Measurements from ENCODE around the gene HELZ. TPM values are rescaled to one million over a fixed set of nuclear protein-coding genes. Genes with fewer than 3 reads are reported as not detected.

HELZ gene
- total RNA-seq, 1 donor from 2014 or later: 86.6 TPM

DNA sequence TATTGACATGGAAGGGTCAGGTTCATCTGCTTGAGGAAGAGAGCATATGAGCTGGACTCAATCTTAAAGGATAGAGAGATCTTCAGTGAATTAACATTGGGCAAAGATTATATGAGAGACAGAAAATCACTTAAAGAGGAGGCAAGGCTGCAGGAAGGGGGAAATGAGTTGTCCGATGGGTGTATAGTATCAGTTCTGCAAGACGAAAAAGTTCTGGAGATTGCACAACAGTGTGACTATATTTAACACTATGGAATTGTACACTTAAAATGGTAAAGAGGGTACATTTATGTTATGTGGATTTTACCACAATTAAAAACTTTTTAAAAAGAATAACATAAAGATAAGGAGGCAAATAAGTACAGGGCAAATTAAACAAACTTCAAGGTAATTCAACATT is 80.7 kb downstream of the HELZ start:
- H3K27me3 Mint-ChIP-seq (ENCODE audit: low read depth): no peaks in the 10 kb centered on the region
- DNase-seq (ENCODE audit: low spot score in 2 of 2, unreplicated experiment in 2 of 2): no peak
- TF ChIP-seq, protein P1, sequence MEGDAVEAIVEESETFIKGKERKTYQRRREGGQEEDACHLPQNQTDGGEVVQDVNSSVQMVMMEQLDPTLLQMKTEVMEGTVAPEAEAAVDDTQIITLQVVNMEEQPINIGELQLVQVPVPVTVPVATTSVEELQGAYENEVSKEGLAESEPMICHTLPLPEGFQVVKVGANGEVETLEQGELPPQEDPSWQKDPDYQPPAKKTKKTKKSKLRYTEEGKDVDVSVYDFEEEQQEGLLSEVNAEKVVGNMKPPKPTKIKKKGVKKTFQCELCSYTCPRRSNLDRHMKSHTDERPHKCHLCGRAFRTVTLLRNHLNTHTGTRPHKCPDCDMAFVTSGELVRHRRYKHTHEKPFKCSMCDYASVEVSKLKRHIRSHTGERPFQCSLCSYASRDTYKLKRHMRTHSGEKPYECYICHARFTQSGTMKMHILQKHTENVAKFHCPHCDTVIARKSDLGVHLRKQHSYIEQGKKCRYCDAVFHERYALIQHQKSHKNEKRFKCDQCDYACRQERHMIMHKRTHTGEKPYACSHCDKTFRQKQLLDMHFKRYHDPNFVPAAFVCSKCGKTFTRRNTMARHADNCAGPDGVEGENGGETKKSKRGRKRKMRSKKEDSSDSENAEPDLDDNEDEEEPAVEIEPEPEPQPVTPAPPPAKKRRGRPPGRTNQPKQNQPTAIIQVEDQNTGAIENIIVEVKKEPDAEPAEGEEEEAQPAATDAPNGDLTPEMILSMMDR (IDR thresholded peaks at IDR 0.05; ENCODE audit: unreplicated experiment): no peak
- H3K27ac Mint-ChIP-seq: no peak overlapping the region
- H3K4me3 Mint-ChIP-seq: no peak overlapping the region
- no peaks in the 10 kb centered on the region for H3K9me3 Mint-ChIP-seq
- peaks cover 23% of the 10 kb centered on the region for H3K36me3 Mint-ChIP-seq
- no peaks in the 10 kb centered on the region for H3K4me1 Mint-ChIP-seq

DNA sequence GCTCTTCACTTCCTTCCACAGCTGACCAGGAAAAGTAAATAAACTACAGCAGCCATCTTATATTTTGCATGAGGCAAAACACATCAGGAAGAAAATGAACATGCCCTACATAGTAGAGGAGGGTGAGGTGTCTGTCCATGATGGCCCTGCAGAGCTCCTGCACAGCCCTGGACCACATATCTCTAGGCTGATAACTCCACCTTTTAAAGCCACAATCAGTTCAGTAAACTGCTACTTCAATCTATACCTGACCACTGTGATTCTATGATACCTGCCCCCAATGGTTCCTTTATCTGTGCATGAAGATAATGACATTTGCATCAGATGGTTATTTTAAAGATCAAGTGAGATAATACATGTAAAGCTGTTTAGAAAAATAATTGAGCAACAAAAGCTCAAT is 82.2 kb downstream of the HELZ start:
- H3K4me3 Mint-ChIP-seq: no peak overlapping the region
- H3K36me3 Mint-ChIP-seq: peaks cover 24% of the 10 kb centered on the region
- H3K4me1 Mint-ChIP-seq: peaks cover 6% of the 10 kb centered on the region
- no peaks in the 10 kb centered on the region for H3K9me3 Mint-ChIP-seq
- TF ChIP-seq, protein P1 (IDR thresholded peaks at IDR 0.05; ENCODE audit: unreplicated experiment): no peak
- DNase-seq (ENCODE audit: low spot score in 2 of 2, unreplicated experiment in 2 of 2): no peak
- H3K27ac Mint-ChIP-seq: no peak overlapping the region
- no peaks in the 10 kb centered on the region for H3K27me3 Mint-ChIP-seq (ENCODE audit: low read depth)

DNA sequence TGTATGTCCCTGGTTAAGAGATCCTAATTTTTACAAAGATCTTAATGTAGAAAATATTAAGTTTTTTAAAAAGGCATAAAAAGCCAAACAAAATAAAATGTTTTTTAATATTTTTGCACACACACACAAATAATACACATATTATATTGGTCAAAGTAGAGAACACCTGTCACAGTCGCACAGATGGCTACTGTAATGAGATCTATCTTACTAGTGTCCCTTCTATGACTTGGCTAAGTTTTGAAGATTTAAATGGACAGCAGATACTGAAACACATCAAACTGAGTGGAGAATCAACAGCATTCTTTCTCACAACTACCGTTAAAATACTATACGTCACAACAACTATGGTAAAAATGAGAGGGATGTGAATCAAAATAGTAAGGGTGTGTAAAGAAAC is 83.4 kb downstream of the HELZ start:
- H3K4me3 Mint-ChIP-seq: no peak overlapping the region

DNA sequence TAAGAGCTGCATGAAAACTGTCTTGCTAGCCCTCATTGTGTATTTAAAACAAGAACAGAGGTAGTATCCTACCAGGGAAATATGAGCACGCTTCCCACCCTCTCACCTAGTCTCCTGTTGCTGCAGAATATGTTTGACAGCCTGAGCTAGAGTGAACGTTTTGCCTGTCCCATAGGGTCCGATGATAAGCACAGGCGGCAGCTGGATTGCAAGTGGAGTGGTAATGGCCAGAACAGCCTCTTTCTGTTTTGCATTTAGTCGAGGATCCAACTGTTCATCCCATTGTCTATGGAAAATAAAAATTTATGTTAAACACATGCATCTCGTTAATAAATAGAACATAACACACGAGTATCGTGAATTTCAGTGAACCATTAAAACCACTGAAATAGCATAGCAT is 84.2 kb downstream of the HELZ start:
- TF ChIP-seq, protein P1 (IDR thresholded peaks at IDR 0.05; ENCODE audit: unreplicated experiment): no peak
- H3K27me3 Mint-ChIP-seq (ENCODE audit: low read depth): no peaks in the 10 kb centered on the region

More for the DNA sequence above, 83.4 kb downstream of the HELZ start:
- Mint-ChIP-seq H3K4me1 (peaks cover 8% of the 10 kb centered on the region), H3K9me3 (peaks cover 6% of the 10 kb centered on the region), H3K36me3 (peaks cover 34% of the 10 kb centered on the region), H3K27me3 (ENCODE audit: low read depth) (no peaks in the 10 kb centered on the region), H3K27ac (no peak overlapping the region)
- TF ChIP-seq, protein P1 (IDR thresholded peaks at IDR 0.05; ENCODE audit: unreplicated experiment): no peak
- no peak for DNase-seq (ENCODE audit: low spot score in 2 of 2, unreplicated experiment in 2 of 2)

DNA sequence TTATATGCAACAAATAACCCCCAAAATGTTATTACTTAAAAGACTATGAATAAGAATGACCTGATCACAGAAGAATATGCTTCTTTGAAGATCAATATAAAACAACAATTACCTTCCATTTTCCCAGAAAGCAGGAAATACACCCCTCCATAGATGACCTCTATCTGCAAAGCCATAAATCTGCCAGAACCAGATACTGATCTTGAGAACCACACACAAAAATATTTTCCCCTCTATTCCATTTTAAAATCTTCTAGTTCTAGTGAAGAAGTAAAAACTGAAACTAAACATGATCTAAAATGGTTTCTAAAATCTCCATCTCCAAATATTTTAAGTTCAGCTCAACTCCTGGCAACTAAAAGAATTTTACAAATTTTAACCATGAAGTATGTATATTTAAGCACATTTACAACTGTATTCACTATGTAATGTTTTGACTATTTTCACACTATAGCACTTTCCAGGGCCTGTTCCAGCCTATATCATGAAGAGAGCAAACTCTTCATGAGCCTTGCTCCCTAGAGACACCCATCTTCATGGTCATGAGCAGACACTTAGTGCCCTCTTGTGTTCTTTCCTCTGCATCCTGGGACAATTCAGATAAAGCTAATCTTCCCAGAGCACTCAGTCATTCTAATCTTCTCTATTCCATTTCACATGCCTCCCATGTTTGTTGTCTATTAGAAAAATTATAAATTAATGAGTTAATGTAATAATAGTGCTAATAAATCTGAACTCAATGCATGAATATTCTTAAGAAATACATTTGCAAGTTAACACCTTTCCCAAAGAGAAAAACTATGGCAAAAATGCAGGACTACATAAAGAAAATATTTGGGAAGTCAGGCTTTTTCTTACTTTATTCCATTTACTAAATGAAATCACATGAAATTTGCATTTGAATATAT is 87.0 kb downstream of the HELZ start:
- H3K27ac Mint-ChIP-seq: peak overlapping the region; percentile 28
- DNase-seq (ENCODE audit: low spot score in 2 of 2, unreplicated experiment in 2 of 2): no peak
- no peaks in the 10 kb centered on the region for H3K27me3 Mint-ChIP-seq (ENCODE audit: low read depth)
- peaks cover 28% of the 10 kb centered on the region for H3K36me3 Mint-ChIP-seq
- peaks cover 8% of the 10 kb centered on the region for H3K4me1 Mint-ChIP-seq
- H3K9me3 Mint-ChIP-seq: peaks cover 15% of the 10 kb centered on the region
- TF ChIP-seq, protein P1 (IDR thresholded peaks at IDR 0.05; ENCODE audit: unreplicated experiment): no peak
- no peak overlapping the region for H3K4me3 Mint-ChIP-seq

More for the DNA sequence above, 84.2 kb downstream of the HELZ start:
- DNase-seq (ENCODE audit: low spot score in 2 of 2, unreplicated experiment in 2 of 2): no peak
- Mint-ChIP-seq H3K4me1 (peaks cover 8% of the 10 kb centered on the region), H3K27ac (no peak overlapping the region), H3K9me3 (peaks cover 10% of the 10 kb centered on the region), H3K36me3 (peaks cover 38% of the 10 kb centered on the region), H3K4me3 (no peak overlapping the region)
